ENCODE results near the gene MYH15. TPM values are rescaled to one million over a fixed set of nuclear protein-coding genes. Genes with fewer than 3 reads are reported as not detected.

Gene MYH15
- total and polyA plus RNA-seq, 2 of the 8 experiments (the other 6 are each of a cell fraction or from before 2014, with no cell fraction given), result under 0.01 TPM; not detected in 1

DNA sequence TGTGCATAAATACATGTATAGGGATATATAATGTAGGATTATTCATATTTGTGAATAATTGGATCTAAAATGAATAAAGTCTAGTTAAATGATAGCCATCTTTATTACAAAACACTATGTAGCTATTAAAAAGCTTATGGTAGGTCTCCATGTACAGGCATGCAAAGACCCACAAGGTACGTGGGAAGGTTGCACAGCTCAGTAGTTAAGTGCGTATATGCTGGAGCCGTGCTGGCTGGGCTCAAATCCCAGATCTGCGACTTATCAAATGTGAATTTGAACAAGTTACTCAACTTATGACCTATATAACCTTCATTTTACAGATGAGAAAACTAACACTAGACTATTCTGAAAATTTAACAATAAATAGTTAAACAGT is 100.6 kb downstream of the MYH15 start (continued):
- TF ChIP-seq TCF12 (IDR thresholded peaks at IDR 0.05; ENCODE audit: low read depth, low read length) (no peak), CHD1 (IDR thresholded peaks at IDR 0.05; ENCODE audit: low read depth, low read length) (no peak)
